HFF-Myc (cell line): ENCODE results near the gene SRSF3.
"Not testable (repeated sequence)": the region's sequence is repeated elsewhere in the genome, so short reads cannot be mapped to it uniquely, and the experiment has no call there.

ENCODE experiments used
- DNase-seq: peaks from one replicate; pipeline ENCODE4 v3.0.0-alpha.2; 2011; ENCODE audit warnings: low read depth; ENCODE audit errors: extremely low read depth
- H3K4me3 ChIP-seq: replicated peaks from 2 replicates; pipeline ENCODE4 v1.5.1; 2011; ENCODE audit warnings: low read depth, mild to moderate bottlenecking, control low read depth, low read length
- TF ChIP-seq, protein P1 (sequence below): IDR thresholded peaks from 2 replicates; pipeline ENCODE4 v1.5.1; 2012; ENCODE audit warnings: mild to moderate bottlenecking, low read depth, low read length, control low read depth; ENCODE audit errors: missing control alignments

Gene SRSF3

DNA sequence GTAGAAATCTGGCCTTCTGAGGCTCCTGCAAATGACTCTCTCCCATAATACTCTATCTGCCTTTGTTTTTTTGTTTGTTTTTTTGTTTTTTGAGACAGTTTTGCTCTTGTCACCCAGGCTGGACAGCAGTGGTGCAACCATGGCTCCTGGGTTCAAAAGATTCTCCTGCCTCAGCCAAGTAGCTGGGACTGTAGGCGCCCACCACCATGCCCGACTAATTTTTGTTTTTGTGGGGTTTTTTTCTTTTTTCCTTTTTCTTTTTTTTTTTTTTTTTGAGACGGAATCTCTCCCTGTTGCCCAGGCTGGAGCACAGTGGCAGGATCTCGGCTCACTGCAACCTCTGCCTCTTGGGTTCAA lies 30.3 kb upstream of the SRSF3 start:
- no peak overlapping the region for H3K4me3 ChIP-seq
- DNase-seq = no peak
- TF ChIP-seq, protein P1, sequence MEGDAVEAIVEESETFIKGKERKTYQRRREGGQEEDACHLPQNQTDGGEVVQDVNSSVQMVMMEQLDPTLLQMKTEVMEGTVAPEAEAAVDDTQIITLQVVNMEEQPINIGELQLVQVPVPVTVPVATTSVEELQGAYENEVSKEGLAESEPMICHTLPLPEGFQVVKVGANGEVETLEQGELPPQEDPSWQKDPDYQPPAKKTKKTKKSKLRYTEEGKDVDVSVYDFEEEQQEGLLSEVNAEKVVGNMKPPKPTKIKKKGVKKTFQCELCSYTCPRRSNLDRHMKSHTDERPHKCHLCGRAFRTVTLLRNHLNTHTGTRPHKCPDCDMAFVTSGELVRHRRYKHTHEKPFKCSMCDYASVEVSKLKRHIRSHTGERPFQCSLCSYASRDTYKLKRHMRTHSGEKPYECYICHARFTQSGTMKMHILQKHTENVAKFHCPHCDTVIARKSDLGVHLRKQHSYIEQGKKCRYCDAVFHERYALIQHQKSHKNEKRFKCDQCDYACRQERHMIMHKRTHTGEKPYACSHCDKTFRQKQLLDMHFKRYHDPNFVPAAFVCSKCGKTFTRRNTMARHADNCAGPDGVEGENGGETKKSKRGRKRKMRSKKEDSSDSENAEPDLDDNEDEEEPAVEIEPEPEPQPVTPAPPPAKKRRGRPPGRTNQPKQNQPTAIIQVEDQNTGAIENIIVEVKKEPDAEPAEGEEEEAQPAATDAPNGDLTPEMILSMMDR = no peak

DNA sequence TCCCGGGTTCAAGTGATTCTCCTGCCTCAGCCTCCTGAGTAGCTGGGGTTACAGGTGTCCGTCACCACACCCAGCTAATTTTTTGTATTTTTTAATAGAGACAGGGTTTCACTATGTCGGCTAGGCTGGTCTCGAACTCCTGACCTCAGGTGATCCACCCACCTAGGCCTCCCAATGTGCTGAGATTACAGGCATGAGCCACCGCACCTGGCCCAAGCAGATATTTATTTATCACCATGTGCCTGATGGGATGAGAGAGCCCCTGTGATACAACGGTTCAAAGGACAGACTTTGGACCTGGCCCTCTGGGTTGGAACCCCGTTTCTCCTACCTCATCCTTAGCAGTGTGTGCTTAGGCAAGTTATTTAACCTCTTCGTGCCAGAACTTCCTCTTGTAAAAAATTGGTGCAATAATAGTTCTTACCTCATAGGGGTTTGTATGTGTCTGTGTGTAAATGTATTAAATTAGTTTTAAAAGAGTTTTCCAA lies 27.7 kb upstream of the SRSF3 start:
- H3K4me3 ChIP-seq = no peak overlapping the region
- no peak for DNase-seq
- TF ChIP-seq, protein P1 = no peak

DNA sequence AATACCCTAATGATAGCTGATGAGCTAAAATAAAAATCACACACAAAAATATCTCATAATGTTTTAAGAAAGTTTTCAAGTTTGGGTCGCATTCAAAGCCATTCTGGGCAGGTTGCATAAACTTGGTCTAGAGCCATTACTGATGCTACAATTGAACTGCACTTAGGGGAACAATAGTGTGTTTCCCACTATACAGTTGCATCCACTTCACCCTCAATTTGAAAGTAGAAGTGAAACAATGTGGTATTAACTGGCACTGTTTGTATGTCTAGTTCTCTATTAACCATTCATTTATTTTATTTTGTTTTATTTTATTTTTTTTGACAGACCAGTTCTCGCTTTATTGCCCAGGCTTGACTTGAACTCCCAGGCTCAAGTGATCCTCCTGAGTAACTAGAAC lies 23.9 kb upstream of the SRSF3 start:
- H3K4me3 ChIP-seq = no peak overlapping the region
- no peak for DNase-seq
- TF ChIP-seq, protein P1 = no peak

DNA sequence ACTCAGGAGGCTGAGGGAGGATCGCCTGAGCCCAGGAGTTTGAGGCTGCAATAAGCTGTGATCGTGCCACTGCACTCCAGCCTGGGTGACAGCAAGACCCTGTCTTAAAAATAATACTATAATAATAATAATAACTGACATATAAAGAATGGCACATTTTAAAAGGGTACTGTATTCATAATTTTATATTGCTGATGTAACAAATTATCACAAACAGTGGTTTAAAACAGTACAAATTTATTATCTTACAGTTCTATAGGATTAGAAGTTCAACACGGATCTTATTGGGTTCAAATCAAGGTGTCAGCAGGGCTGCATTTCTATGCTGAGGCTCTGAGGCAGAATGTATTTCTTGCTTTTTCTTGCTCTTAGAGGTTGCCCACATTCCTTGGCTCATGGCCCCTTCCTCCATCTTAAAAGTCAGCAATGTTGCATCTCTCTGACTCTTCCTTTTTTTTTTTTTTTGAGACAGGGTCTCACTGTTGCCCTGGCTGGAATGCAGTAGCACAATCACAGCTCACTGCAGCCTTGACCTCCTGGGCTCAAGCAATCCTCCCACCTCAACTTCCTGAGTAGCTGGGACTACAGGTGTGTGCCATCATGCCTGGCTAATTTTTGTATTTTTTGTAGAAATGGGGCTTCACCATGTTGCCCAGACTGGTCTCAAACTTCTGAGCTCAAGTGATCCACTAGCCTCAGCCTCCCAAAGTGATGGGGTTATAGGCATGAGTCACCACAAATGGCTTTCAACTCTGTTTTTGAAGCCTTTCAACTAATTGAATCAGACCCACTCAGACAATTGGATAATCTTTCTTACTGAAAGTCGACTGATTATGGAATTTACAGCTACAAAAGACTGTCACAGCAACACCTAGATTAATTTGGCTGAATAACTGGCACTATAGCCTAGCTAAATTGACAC lies 22.8 kb upstream of the SRSF3 start:
- DNase-seq = no peak
- H3K4me3 ChIP-seq = no peak overlapping the region
- TF ChIP-seq, protein P1 = no peak

DNA sequence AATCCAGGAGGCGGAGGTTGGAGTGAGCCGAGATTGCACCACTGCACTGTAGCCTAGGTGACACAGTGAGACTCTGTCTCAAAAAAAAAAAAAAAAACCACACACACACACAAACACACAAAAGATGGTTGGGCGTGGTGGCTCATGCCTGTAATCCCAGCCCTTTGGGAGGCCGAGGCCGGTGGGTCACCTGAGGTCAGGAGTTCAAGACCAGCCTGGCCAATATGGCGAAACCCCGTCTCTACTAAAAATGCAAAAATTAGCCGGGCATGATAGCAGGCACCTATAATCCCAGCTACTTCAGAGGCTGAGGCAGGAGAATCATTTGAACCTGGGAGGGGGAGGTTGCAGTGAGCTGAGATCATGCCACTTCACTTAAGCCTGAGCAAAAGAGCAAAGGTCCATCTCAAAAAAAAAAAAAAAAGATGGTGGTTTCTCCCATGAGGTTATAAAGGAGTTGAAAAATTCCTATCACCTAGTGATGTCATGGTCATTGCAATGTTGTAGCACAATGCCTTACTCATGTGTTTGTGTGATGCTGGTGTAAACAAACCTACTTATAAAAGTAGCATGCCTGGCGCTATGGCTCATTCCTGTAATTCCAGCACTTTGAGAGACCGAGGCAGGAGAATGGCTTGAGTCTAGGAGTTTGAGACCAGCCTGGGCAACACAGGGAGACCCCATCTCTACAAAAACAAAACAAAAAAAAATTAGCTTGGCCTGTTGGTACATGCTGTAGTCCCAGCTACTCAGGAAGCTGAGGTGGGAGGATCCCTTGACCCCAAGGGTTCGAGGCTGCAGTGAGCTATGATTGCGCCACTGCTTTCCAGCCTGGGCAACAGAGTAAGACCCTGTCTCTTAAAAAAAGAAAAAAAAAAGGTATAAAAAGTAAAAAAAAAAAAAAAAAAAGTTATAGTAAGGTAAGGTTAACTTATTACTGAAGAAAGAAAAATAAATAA lies 21.5 kb upstream of the SRSF3 start:
- not testable (repeated sequence) for H3K4me3 ChIP-seq

DNA sequence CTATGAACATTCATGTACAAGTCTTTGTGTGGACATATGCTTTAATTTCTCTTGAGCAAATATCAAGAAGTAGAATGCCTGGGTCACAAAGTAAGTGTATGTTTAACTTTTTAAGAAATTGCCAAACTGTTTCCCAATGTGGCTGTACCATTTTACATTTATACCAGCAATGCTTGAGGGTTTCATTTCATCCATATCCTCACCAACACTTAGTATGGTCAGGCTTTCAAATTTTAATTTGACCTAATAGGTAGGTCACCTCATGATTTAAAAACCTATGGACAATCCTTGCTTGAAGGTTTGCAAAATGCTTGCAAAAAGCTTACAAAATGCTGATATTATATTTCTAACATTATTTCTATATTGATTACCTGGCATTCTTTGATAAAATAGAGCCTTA lies 19.5 kb upstream of the SRSF3 start:
- no peak for DNase-seq
- TF ChIP-seq, protein P1 = no peak
- no peak overlapping the region for H3K4me3 ChIP-seq

More for the DNA sequence above, 21.5 kb upstream of the SRSF3 start:
- not testable (repeated sequence) for DNase-seq

DNA sequence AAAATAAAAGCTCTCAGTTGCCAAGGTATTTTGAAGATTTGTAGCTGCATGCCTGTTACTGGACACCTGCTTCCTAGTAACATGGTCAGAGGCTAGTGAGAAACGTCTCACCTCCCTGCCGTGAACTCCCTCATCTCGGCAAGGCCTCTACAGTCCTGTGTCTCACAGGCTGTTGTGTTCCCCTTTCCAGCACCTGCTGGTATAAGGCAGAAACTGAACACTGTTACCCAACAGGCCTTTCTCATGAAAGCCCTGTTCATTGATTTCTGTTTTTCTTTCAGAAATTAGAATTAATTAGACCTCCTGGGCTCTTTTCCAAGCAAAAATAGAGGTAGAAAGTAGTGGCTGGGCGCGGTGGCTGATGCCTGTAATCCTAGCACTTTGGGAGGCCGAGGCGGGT lies 17.6 kb upstream of the SRSF3 start:
- no peak for DNase-seq
- no peak overlapping the region for H3K4me3 ChIP-seq
- TF ChIP-seq, protein P1 = no peak
